T-helper 2 cell (primary cell): Measurements from ENCODE around the gene PRKN.
"Not testable (repeated sequence)": the region's sequence is repeated elsewhere in the genome, so short reads cannot be mapped to it uniquely, and the experiment has no call there.

Experiments
- DNase-seq, 5 experiments: peaks; one replicate each; pipeline versions ENCODE4 v3.0.0 to v3.0.0-alpha.2; 2012 to 2022

The PRKN gene

GRCh38 chr6:161507375-161507774 lies 1220.2 kb downstream of the PRKN start:
- no peak for DNase-seq

- no peak for DNase-seq
These were observed 1224.0 kb downstream of the PRKN start for GRCh38 chr6:161503570-161503969.

GRCh38 chr6:161498881-161499280 lies 1228.7 kb downstream of the PRKN start:
- no peak for DNase-seq

GRCh38 chr6:161498359-161498758 lies 1229.2 kb downstream of the PRKN start:
- DNase-seq = peak in 1 of 5 experiments; percentile 3

- no peak for DNase-seq
These were observed 1230.6 kb downstream of the PRKN start for GRCh38 chr6:161496941-161497340.

- DNase-seq = not testable (repeated sequence)
These were observed 1231.3 kb downstream of the PRKN start for GRCh38 chr6:161496271-161496670.

GRCh38 chr6:161494566-161494965 lies 1233.0 kb downstream of the PRKN start:
- no peak for DNase-seq

- no peak for DNase-seq
These were observed 1233.9 kb downstream of the PRKN start for GRCh38 chr6:161493576-161494118.

- no peak for DNase-seq
These were observed 1237.8 kb downstream of the PRKN start for GRCh38 chr6:161489626-161490306.

GRCh38 chr6:161487694-161488093 lies 1239.9 kb downstream of the PRKN start:
- no peak for DNase-seq

- no peak for DNase-seq
These were observed 1240.4 kb downstream of the PRKN start for GRCh38 chr6:161487217-161487531.

- DNase-seq = no peak
These were observed 1241.0 kb downstream of the PRKN start for GRCh38 chr6:161486361-161487216.

GRCh38 chr6:161482517-161482858 lies 1245.1 kb downstream of the PRKN start:
- no peak for DNase-seq

- no peak for DNase-seq
These were observed 1245.6 kb downstream of the PRKN start for GRCh38 chr6:161481786-161482516.

- no peak for DNase-seq
These were observed 1247.0 kb downstream of the PRKN start for GRCh38 chr6:161480421-161481155.

- no peak for DNase-seq
These were observed 1248.2 kb downstream of the PRKN start for GRCh38 chr6:161479376-161479775.

GRCh38 chr6:161477876-161478425 lies 1249.6 kb downstream of the PRKN start:
- no peak for DNase-seq

GRCh38 chr6:161476711-161477110 lies 1250.9 kb downstream of the PRKN start:
- no peak for DNase-seq

- no peak for DNase-seq
These were observed 1262.2 kb downstream of the PRKN start for GRCh38 chr6:161465403-161465802.

- DNase-seq = no peak
These were observed 1264.5 kb downstream of the PRKN start for GRCh38 chr6:161463071-161463470.

GRCh38 chr6:161462148-161462547 lies 1265.4 kb downstream of the PRKN start:
- DNase-seq = no peak

GRCh38 chr6:161459008-161459615 lies 1268.5 kb downstream of the PRKN start:
- DNase-seq = peak in 1 of 5 experiments; percentile 10
